K562 (cell line): ENCODE results near the gene ZMYM4. TPM values are rescaled to one million over a fixed set of nuclear protein-coding genes. Genes with fewer than 3 reads are reported as not detected.
A peak's percentile ranks its signal among the peaks of the same experiment; 100 is the strongest.

Experiments
- BCL6 ChIP-seq: fragments of 250-450 bp; sonication (Bioruptor Pico); IDR thresholded peaks from 2 replicates; pipeline ENCODE4 v1.4.0; 2020
- BCOR ChIP-seq: fragments of 450-650 bp; IDR thresholded peaks from 2 replicates; pipeline ENCODE4 v1.6.1; 2016
- FOS ChIP-seq: IDR thresholded peaks from 3 replicates; pipeline ENCODE4 v1.6.1; 2011; ENCODE audit not compliant: insufficient read length; ENCODE audit errors: extremely low read depth
- NCOA6 ChIP-seq: fragments of 450-650 bp; IDR thresholded peaks from 2 replicates; pipeline ENCODE4 v1.6.1; 2017; ENCODE audit warnings: mild to moderate bottlenecking
- NR2C2 ChIP-seq, 2 experiments: fragments of 200-800 bp in 1 of 2; sonication (Bioruptor generic) in 1 of 2; sonication (generic) in 1 of 2; formaldehyde crosslinking in 1 of 2; IDR thresholded peaks; 2 replicates each; pipeline versions ENCODE4 v1.6.1 to v1.8.0; 2016 to 2022; ENCODE audit warnings: mild to moderate bottlenecking in 1 of 2, missing compliant biosample characterization in 1 of 2, missing genetic modification characterization in 1 of 2, missing genetic modification reagents in 1 of 2
- NR3C1 ChIP-seq: sonication (generic); formaldehyde crosslinking; IDR thresholded peaks from 2 replicates; pipeline ENCODE4 v1.8.1; 2022; ENCODE audit warnings: missing genetic modification reagents
- PHTF2 ChIP-seq: fragments of 250-450 bp; sonication (Bioruptor Pico); IDR thresholded peaks from 2 replicates; pipeline ENCODE4 v1.5.0; 2021; ENCODE audit warnings: mild to moderate bottlenecking
- RBM15 ChIP-seq: fragments of 200-400 bp; formaldehyde crosslinking; IDR thresholded peaks from 2 replicates; pipeline ENCODE4 v1.6.1; 2018; ENCODE audit warnings: mild to moderate bottlenecking, low read length, moderate library complexity; ENCODE audit not compliant: insufficient read depth
- SAP30 ChIP-seq: fragments of 200-600 bp; sonication (generic); IDR thresholded peaks from 2 replicates; pipeline ENCODE4 v1.6.1; 2012; ENCODE audit warnings: borderline replicate concordance, low read depth, mild to moderate bottlenecking, moderate library complexity, low read length, control low read depth, inconsistent platforms; ENCODE audit not compliant: insufficient read depth, poor library complexity, severe bottlenecking
- SMARCB1 ChIP-seq: IDR thresholded peaks from 2 replicates; pipeline ENCODE4 v1.6.1; 2011; ENCODE audit warnings: improper control_type of control experiment, low read depth; ENCODE audit not compliant: insufficient read length
- TCF3 ChIP-seq: sonication (generic); formaldehyde crosslinking; IDR thresholded peaks from 2 replicates; pipeline ENCODE4 v1.4.0; 2020; ENCODE audit warnings: mild to moderate bottlenecking, missing genetic modification reagents
- ZBTB8A ChIP-seq: fragments of 450-650 bp; IDR thresholded peaks from 2 replicates; pipeline ENCODE4 v1.6.1; 2018; ENCODE audit warnings: mild to moderate bottlenecking, moderate library complexity; ENCODE audit not compliant: partially characterized antibody
- ZKSCAN3 ChIP-seq: fragments of 250-450 bp; sonication (Bioruptor Pico); IDR thresholded peaks from 2 replicates; pipeline ENCODE4 v1.4.0; 2020
- ZNF3 ChIP-seq: fragments of 250-450 bp; sonication (Bioruptor Pico); IDR thresholded peaks from 2 replicates; pipeline ENCODE4 v1.5.0; 2021; ENCODE audit warnings: mild to moderate bottlenecking, moderate library complexity
- ZNF766 ChIP-seq: fragments of 200-800 bp; sonication (Bioruptor generic); conservative IDR thresholded peaks from 2 replicates; pipeline ENCODE4 v1.6.1; 2016; ENCODE audit warnings: missing genetic modification characterization, missing compliant biosample characterization
- polyA plus RNA-seq, 8 experiments: library from polyadenylated mRNA; depleted of rRNA in 4 of 8; stranded (reverse) in 5 of 8; unstranded in 3 of 8; fragments of >200 nt; fragmentation: Nextera tagmentation in 2 of 8; fragmentation: Illumina TruSeq in 1 of 8; extraction: Ambion mirVana in 2 of 8; extraction: Trizol in 1 of 8; gene quantifications; 2 replicates each; pipeline versions ENCODE4 v1.2.1 to v1.2.3, GENCODE V29; 2011 to 2014; ENCODE audit warnings: inconsistent platforms in 1 of 8, missing spikeins in 1 of 8
- total RNA-seq, 7 experiments: library from RNA; depleted of rRNA in 6 of 7; stranded (reverse); fragments of >200 nt in 6 of 7; fragmentation: Illumina TruSeq in 2 of 7; extraction: Trizol in 2 of 7; gene quantifications; 2 replicates each; pipeline versions ENCODE4 v1.2.1 to v1.2.3, GENCODE V29; 2011 to 2021; ENCODE audit warnings: low replicate concordance in 1 of 7
- TF ChIP-seq, protein P1 (sequence below): fragments of 450-650 bp; IDR thresholded peaks from 2 replicates; pipeline ENCODE4 v1.6.1; 2016
- TF ChIP-seq, protein P2 (sequence below): sonication (generic); formaldehyde crosslinking; IDR thresholded peaks from 2 replicates; pipeline ENCODE4 v1.8.1; 2023; ENCODE audit warnings: missing genetic modification reagents, mild to moderate bottlenecking, borderline replicate concordance
- TF ChIP-seq, protein P3 (sequence below), 2 experiments: fragments of 450-650 bp in 1 of 2; sonication (generic) in 1 of 2; formaldehyde crosslinking in 1 of 2; IDR thresholded peaks in 1 of 2; conservative IDR thresholded peaks in 1 of 2; 2 replicates each; pipeline versions ENCODE4 v1.6.1 to v1.8.1; 2016 to 2023; ENCODE audit warnings: mild to moderate bottlenecking in 2 of 2, moderate library complexity in 2 of 2, inconsistent platforms in 1 of 2, missing genetic modification reagents in 1 of 2
- TF ChIP-seq, protein P4 (sequence below): fragments of 450-650 bp; conservative IDR thresholded peaks from 2 replicates; pipeline ENCODE4 v1.6.1; 2016; ENCODE audit warnings: missing genetic modification characterization, low read depth, mild to moderate bottlenecking, control low read depth, missing compliant biosample characterization

Gene ZMYM4
- total and polyA plus RNA-seq, 9 of the 15 experiments (the other 6 are each of a cell fraction or from before 2014, with no cell fraction given): 15.2 to 77.2 (median 63.3) TPM

DNA sequence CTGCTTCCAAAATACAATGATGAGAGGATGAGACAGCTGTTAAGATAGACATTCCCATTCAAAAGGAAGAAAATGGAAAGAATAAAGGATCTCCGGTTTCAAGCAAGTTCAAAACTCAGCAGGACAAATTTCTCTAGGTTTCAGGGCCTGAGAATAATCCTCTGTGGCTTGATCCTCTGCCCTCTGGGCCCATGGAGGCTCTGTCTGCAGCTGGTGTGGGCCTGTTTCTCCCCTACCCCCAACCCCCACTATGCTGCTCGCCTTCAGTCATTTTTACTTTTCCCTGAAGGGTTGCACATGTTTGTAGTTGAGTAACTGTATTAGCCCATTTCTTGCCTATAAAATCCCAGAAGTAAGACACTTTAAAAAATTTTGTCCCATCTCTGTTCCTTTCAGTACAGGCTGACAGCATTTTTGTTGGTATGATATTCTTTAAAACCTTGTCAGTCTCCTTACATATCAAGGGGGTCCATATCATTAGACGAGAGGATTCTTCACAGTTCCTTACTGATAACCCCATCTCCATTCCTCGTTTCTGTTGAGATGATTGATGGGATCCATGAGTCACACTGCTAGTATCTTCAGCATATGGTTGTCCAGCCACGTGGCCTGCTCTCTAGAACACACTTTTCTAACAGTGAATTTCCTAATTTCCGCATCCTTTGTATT lies 10.5 kb downstream of the ZMYM4 start (continued):
- TF ChIP-seq NCOA6: peak; percentile 14; the same call in 1 of the 2 replicates
- peak; percentile 86 for TF ChIP-seq ZNF766
- TF ChIP-seq, protein P1, sequence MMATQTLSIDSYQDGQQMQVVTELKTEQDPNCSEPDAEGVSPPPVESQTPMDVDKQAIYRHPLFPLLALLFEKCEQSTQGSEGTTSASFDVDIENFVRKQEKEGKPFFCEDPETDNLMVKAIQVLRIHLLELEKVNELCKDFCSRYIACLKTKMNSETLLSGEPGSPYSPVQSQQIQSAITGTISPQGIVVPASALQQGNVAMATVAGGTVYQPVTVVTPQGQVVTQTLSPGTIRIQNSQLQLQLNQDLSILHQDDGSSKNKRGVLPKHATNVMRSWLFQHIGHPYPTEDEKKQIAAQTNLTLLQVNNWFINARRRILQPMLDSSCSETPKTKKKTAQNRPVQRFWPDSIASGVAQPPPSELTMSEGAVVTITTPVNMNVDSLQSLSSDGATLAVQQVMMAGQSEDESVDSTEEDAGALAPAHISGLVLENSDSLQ: peak; percentile 97
- TF ChIP-seq NR2C2 (CRISPR knock-in tag; IDR thresholded peaks at IDR 0.05): no peak
- TF ChIP-seq NR2C2 (tag; IDR thresholded peaks at IDR 0.05): no peak
- TF ChIP-seq ZBTB8A: no peak
- no peak for TF ChIP-seq PHTF2 (CRISPR knock-in tag)
- TF ChIP-seq RBM15: no peak
- TF ChIP-seq TCF3 (CRISPR knock-in tag): peak; percentile 90
- no peak for TF ChIP-seq NR3C1 (CRISPR knock-in tag)
- peak; percentile 81 for TF ChIP-seq FOS
- TF ChIP-seq, protein P2, sequence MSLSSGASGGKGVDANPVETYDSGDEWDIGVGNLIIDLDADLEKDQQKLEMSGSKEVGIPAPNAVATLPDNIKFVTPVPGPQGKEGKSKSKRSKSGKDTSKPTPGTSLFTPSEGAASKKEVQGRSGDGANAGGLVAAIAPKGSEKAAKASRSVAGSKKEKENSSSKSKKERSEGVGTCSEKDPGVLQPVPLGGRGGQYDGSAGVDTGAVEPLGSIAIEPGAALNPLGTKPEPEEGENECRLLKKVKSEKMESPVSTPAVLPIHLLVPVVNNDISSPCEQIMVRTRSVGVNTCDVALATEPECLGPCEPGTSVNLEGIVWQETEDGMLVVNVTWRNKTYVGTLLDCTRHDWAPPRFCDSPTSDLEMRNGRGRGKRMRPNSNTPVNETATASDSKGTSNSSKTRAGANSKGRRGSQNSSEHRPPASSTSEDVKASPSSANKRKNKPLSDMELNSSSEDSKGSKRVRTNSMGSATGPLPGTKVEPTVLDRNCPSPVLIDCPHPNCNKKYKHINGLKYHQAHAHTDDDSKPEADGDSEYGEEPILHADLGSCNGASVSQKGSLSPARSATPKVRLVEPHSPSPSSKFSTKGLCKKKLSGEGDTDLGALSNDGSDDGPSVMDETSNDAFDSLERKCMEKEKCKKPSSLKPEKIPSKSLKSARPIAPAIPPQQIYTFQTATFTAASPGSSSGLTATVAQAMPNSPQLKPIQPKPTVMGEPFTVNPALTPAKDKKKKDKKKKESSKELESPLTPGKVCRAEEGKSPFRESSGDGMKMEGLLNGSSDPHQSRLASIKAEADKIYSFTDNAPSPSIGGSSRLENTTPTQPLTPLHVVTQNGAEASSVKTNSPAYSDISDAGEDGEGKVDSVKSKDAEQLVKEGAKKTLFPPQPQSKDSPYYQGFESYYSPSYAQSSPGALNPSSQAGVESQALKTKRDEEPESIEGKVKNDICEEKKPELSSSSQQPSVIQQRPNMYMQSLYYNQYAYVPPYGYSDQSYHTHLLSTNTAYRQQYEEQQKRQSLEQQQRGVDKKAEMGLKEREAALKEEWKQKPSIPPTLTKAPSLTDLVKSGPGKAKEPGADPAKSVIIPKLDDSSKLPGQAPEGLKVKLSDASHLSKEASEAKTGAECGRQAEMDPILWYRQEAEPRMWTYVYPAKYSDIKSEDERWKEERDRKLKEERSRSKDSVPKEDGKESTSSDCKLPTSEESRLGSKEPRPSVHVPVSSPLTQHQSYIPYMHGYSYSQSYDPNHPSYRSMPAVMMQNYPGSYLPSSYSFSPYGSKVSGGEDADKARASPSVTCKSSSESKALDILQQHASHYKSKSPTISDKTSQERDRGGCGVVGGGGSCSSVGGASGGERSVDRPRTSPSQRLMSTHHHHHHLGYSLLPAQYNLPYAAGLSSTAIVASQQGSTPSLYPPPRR (CRISPR knock-in tag): no peak
- TF ChIP-seq, protein P3, sequence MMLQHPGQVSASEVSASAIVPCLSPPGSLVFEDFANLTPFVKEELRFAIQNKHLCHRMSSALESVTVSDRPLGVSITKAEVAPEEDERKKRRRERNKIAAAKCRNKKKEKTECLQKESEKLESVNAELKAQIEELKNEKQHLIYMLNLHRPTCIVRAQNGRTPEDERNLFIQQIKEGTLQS (IDR thresholded peaks at IDR 0.05): peak; percentile 98
- TF ChIP-seq, protein P3 (CRISPR knock-in tag; conservative IDR thresholded peaks at IDR 0.05): peak; percentile 99
- no peak for TF ChIP-seq BCOR
- TF ChIP-seq SMARCB1: peak; percentile 96
- no peak for TF ChIP-seq ZNF3 (CRISPR knock-in tag)
- TF ChIP-seq, protein P4, sequence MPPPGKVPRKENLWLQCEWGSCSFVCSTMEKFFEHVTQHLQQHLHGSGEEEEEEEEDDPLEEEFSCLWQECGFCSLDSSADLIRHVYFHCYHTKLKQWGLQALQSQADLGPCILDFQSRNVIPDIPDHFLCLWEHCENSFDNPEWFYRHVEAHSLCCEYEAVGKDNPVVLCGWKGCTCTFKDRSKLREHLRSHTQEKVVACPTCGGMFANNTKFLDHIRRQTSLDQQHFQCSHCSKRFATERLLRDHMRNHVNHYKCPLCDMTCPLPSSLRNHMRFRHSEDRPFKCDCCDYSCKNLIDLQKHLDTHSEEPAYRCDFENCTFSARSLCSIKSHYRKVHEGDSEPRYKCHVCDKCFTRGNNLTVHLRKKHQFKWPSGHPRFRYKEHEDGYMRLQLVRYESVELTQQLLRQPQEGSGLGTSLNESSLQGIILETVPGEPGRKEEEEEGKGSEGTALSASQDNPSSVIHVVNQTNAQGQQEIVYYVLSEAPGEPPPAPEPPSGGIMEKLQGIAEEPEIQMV (tag): 0 out of 2 replicates have a peak, but pooled peaks have one; percentile 37
- no peak for TF ChIP-seq BCL6 (CRISPR knock-in tag)
- no peak for TF ChIP-seq ZKSCAN3 (CRISPR knock-in tag)
- TF ChIP-seq SAP30: no peak
